Thymus (tissue), 11 donors: ENCODE results near the gene NYAP2. TPM values are rescaled to one million over a fixed set of nuclear protein-coding genes. Genes with fewer than 3 reads are reported as not detected.

Source experiments
- DNase-seq, 9 donors: peaks; one replicate each; pipeline ENCODE4 v3.0.0-alpha.2; 2013; ENCODE audit warnings: low spot score in 9 of 9, low read depth in 6 of 9, missing footprints in 1 of 9
- H3K27ac ChIP-seq, 2 donors: one replicate each; pipeline ENCODE4 v1.5.1; 2013; ENCODE audit warnings: control low read depth in 1 of 2, low read depth in 1 of 2, low read length in 1 of 2, mild to moderate bottlenecking in 1 of 2, moderate library complexity in 1 of 2
- H3K27me3 ChIP-seq, 2 donors: one replicate each; pipeline ENCODE4 v1.5.1; 2013; ENCODE audit warnings: low read length in 1 of 2; ENCODE audit not compliant: control insufficient read depth in 2 of 2, insufficient read depth in 1 of 2
- H3K36me3 ChIP-seq, 2 donors: one replicate each; pipeline ENCODE4 v1.5.1; 2013; ENCODE audit warnings: low read length in 1 of 2, mild to moderate bottlenecking in 1 of 2, moderate library complexity in 1 of 2; ENCODE audit not compliant: control insufficient read depth in 2 of 2, insufficient read depth in 2 of 2
- H3K4me1 ChIP-seq, 2 donors: one replicate each; pipeline ENCODE4 v1.5.1; 2013; ENCODE audit warnings: low read length in 2 of 2; ENCODE audit not compliant: control insufficient read depth in 2 of 2, insufficient read depth in 2 of 2
- H3K4me3 ChIP-seq, 2 donors: one replicate each; pipeline ENCODE4 v1.5.1; 2013; ENCODE audit warnings: low read length in 2 of 2, control low read depth in 1 of 2, mild to moderate bottlenecking in 1 of 2
- H3K9me3 ChIP-seq, 2 donors: one replicate each; pipeline ENCODE4 v1.5.1; 2013; ENCODE audit warnings: low read length in 1 of 2, mild to moderate bottlenecking in 1 of 2; ENCODE audit not compliant: control insufficient read depth in 2 of 2, insufficient read depth in 1 of 2
- WGBS: extraction: QIAGEN DNeasy Blood & Tissue Kit; methylation state at CpG from one replicate; pipeline ENCODE4 v1.1.7; 2013; 5-methylcytosine and 5-hydroxymethylcytosine counted together
- polyA plus RNA-seq: library from polyadenylated mRNA; stranded (reverse); fragments of 200-250 nt; gene quantifications from one replicate; pipeline ENCODE4 v1.2.3, GENCODE V29; 2013
- total RNA-seq: library from RNA; stranded (reverse); fragments of 120-200 nt; gene quantifications from one replicate; pipeline ENCODE4 v1.2.4, GENCODE V29; 2013
- donor health status: healthy.

The NYAP2 gene
- total and polyA plus RNA-seq, 2 donors: 0.02 to 0.05 TPM

DNA sequence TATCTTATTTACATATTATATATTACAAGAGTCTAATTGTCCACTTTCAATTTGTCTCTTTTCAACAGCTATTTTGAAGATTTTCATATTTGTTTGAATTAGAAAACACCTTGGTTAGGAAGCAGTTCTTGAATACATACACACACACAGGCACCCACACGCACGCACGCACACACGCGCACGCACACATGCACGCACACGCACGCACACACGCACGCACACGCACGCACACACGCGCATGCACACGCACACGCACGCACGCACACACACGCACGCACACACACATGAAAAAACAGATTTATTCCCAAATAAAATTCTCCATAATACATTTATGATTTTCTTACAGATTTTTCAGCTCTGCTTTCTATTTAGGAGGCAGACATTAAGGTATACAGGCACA is 220.7 kb downstream of the NYAP2 start:
- no peak overlapping the region for H3K4me3 ChIP-seq
- WGBS: 90% methylated on average over 21 of the region's 21 CpGs
- DNase-seq: no peak

DNA sequence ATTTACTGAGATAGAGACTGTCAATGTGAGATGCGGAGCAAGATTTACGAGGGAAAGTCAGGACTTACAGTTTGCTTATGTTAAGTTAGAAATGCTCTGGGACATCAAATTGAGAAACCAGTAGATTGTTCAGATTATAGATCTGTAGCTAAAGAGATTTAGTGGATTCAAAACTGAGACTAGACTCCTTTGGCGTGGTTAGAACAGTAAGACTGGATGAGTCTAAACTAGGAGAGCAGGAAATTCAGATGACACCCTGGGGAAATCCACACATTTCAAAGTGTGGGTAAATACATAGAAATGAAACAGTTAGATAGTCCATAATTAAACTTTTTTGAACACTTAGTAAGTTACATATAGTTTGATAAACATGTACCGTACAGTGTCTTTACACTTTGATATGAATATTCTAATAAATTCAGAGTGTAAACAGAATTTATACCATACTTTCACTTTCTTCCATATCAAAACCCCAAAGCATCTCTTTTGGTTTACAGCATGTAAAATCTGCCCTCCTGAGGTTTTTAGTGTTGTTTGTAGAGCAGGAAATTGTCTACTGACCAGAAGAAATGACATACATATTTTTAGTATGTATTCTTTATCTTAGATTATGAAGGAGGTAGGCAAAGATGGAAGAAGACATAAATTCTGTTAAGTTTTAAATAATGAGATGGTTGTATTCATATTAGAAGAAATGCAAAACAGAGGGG is 231.5 kb downstream of the NYAP2 start:
- H3K36me3 ChIP-seq: no peaks in the 10 kb centered on the region
- no peaks in the 10 kb centered on the region for H3K27me3 ChIP-seq
- no peaks in the 10 kb centered on the region for H3K4me1 ChIP-seq
- H3K4me3 ChIP-seq: no peak overlapping the region
- no peaks in the 10 kb centered on the region for H3K9me3 ChIP-seq
- H3K27ac ChIP-seq: no peak overlapping the region
- WGBS: 96% methylated on average over 4 of the region's 4 CpGs
- no peak for DNase-seq

More for the DNA sequence above, 220.7 kb downstream of the NYAP2 start:
- no peaks in the 10 kb centered on the region for H3K36me3 ChIP-seq
- H3K4me1 ChIP-seq: no peaks in the 10 kb centered on the region
- H3K27ac ChIP-seq: no peak overlapping the region
- no peaks in the 10 kb centered on the region for H3K9me3 ChIP-seq
- no peaks in the 10 kb centered on the region for H3K27me3 ChIP-seq

DNA sequence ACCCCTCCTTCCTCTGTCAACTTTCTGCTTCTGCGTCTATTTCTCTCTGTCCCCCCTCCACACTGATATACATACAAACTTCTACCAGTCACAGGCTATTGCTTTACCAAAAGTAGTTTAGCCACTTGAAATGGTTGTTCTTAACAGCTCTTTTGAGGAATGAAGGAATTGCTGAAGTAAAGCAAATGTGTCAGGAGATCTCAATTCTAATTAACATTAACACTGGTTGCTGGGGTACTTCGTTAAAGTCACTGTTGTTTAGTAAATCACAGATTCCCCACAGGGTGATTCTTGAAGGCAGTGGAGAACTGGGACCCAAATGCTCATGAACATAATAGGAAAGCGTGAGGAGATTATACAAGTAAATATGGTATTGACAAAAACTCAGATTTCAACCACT is 232.8 kb downstream of the NYAP2 start:
- Histone ChIP-seq H3K27me3 (no peaks in the 10 kb centered on the region), H3K4me1 (no peaks in the 10 kb centered on the region), H3K9me3 (no peaks in the 10 kb centered on the region), H3K27ac (no peak overlapping the region), H3K36me3 (no peaks in the 10 kb centered on the region), H3K4me3 (no peak overlapping the region)
- DNase-seq: no peak
- WGBS: 86% methylated on average over 3 of the region's 3 CpGs

DNA sequence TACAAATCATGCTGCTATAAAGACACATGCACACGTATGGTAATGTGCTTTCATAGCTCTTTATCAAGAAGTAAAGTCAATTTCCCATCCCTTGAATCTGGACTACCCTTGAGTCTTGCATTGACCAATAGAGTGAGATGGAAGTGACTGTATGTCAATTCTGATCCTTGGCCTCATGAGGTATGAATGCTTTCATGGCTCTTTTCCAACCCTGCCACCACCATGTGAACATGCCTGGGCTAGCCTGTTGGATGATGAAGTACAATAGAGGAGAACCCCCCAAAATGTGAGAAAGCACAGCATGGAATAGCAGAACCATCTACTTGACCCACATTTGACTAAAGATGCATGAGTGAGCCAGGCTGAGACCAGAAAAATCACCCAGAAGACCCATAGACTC is 237.0 kb downstream of the NYAP2 start:
- no peak overlapping the region for H3K27ac ChIP-seq
- no peak overlapping the region for H3K4me3 ChIP-seq
- H3K9me3 ChIP-seq: no peaks in the 10 kb centered on the region
- no peaks in the 10 kb centered on the region for H3K27me3 ChIP-seq
- DNase-seq: no peak
- H3K36me3 ChIP-seq: no peaks in the 10 kb centered on the region
- no peaks in the 10 kb centered on the region for H3K4me1 ChIP-seq
- 91% methylated on average over 1 of the region's 1 CpG for WGBS

DNA sequence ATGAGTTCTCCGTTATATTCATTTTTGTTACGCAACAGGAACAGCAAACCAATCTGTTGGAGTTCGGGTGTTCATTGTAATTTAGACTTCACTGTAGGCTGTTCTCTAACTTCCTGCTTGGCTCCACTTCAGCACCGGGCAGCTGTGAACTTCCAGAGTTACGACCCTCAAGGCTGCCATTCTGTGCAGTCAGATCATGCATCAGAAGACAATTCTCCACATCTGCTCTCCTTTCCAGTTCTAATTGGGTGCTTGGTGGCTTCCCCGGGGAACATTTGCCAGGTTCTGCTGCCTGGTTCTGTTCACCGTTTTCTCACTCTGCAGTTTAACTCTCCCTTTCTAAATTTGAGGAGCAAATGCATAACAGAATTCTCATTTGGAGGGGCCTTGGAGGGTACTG is 237.7 kb downstream of the NYAP2 start:
- no peak overlapping the region for H3K4me3 ChIP-seq
- DNase-seq: no peak
- H3K9me3 ChIP-seq: no peaks in the 10 kb centered on the region
- WGBS: 36% methylated on average over 7 of the region's 7 CpGs
- no peak overlapping the region for H3K27ac ChIP-seq
- H3K36me3 ChIP-seq: no peaks in the 10 kb centered on the region
- no peaks in the 10 kb centered on the region for H3K27me3 ChIP-seq
- no peaks in the 10 kb centered on the region for H3K4me1 ChIP-seq

DNA sequence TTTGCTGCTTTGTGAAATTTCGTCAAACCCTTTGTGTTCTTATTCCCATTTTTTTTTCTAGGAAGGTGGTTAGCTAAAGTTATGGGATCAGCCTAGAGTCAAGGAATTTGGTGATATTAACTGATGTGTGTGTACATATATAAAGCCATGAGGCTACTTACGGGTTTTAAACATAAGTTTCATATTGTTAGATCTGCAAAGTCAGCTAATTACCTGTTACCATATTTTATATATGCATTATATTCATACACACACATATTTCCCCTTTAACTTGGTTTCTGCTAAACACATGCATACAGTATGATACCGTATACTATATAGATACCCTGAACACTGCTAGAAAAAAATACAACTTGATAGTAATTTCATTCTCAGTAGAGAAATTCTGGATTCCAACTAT is 241.0 kb downstream of the NYAP2 start:
- no peaks in the 10 kb centered on the region for H3K9me3 ChIP-seq
- no peak overlapping the region for H3K4me3 ChIP-seq
- no peaks in the 10 kb centered on the region for H3K36me3 ChIP-seq
- H3K27ac ChIP-seq: no peak overlapping the region
- no peaks in the 10 kb centered on the region for H3K4me1 ChIP-seq
- no peaks in the 10 kb centered on the region for H3K27me3 ChIP-seq
- no peak for DNase-seq
- 93% methylated on average over 3 of the region's 3 CpGs for WGBS

DNA sequence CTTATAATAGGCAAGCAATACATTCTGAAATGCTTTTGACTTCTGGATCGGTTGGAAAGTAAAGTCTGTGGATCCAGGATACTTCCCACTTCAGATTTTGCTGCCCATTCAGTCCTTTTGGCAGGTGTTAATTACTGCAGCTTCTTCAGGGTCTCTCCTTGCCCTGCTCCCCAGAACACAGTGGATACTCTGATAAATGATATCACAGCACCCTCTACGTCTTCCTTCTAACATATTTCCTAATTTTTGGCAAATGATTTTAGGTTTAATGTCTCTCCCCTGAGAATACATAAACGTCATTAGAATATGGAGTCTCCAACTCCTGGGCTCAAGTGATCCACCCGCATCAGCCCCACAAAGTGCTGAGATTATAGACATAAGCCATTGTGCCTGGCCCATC is 249.8 kb downstream of the NYAP2 start:
- no peaks in the 10 kb centered on the region for H3K36me3 ChIP-seq
- H3K4me3 ChIP-seq: no peak overlapping the region
- H3K4me1 ChIP-seq: no peaks in the 10 kb centered on the region
- no peak overlapping the region for H3K27ac ChIP-seq
- H3K27me3 ChIP-seq: no peaks in the 10 kb centered on the region
- H3K9me3 ChIP-seq: no peaks in the 10 kb centered on the region
- WGBS: 79% methylated on average over 4 of the region's 4 CpGs
- DNase-seq: no peak

DNA sequence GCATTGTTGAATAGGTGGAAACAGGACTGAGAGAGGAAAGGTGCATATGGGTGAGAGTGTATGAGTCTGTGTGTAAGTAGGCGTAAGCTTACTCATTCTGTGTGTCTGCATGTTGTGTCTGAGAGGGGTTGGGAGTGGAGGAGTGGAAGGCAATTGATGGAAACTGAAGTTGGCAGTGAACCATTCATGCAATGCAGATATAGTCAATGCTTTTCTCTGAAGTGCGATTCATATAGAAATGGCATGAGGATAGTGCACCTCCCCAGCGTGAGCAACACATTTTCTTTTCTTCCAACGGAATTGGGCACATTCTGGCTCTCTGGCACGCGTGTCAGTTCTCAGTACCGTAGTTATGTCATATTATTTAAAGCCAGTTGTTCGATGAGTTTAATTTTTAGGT is 250.5 kb downstream of the NYAP2 start:
- no peaks in the 10 kb centered on the region for H3K4me1 ChIP-seq
- H3K9me3 ChIP-seq: no peaks in the 10 kb centered on the region
- DNase-seq: no peak
- H3K36me3 ChIP-seq: no peaks in the 10 kb centered on the region
- 96% methylated on average over 8 of the region's 8 CpGs for WGBS
- no peaks in the 10 kb centered on the region for H3K27me3 ChIP-seq
- no peak overlapping the region for H3K4me3 ChIP-seq
- H3K27ac ChIP-seq: no peak overlapping the region

DNA sequence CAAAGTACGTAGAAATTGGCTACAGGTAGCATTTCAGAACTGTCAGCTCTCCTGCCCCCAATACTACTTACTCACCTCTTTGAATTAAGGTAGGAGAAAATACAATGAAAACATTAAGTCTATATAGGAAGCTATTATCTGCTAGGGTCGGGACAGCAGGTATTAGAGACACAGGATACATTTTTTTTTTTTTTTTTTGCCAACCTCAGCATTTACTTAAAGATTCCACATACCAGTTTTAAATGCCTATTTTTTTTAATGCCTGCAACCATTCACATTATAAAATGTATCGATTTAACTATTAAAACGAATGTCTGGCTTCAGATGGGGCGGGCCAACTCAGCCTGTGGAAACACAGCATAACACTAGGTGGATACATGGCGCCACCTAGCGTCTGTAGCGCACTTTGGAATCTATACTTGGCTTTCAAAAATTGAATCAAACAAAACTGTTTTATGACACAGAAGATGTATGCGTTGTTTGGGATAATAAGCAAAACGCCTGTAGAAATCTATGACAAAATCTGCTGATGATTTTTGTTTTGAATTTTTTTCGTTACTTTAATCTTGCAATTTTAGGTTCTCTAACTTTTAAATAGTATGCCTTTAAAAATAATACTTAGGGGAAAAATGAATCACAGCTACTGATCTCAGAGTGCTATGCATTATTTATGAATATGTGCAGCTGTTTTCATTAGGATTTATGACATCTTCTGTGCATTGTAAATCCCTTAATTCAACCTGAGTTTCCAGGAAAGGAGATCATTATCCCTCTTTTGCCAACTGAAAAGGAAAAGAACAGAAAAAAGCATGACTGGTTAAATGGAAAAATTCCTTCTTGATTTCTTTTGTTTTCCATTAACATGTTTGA is 261.0 kb downstream of the NYAP2 start:
- peak; percentile 3 to 71 (median 48) for DNase-seq
- 25% methylated on average over 11 of the region's 11 CpGs for WGBS

More for the DNA sequence above, 261.0 kb downstream of the NYAP2 start:
- H3K27ac ChIP-seq: no peak overlapping the region
- H3K4me3 ChIP-seq: no peak overlapping the region
- no peaks in the 10 kb centered on the region for H3K36me3 ChIP-seq
- no peaks in the 10 kb centered on the region for H3K4me1 ChIP-seq
- H3K9me3 ChIP-seq: no peaks in the 10 kb centered on the region
- H3K27me3 ChIP-seq: no peaks in the 10 kb centered on the region
